CD14-positive monocyte (primary cell): ENCODE measurements around the gene STK39. TPM values are rescaled to one million over a fixed set of nuclear protein-coding genes. Genes with fewer than 3 reads are reported as not detected.

Experiments
- DNase-seq, 3 donors: peaks; one replicate each; pipeline ENCODE4 v3.0.0-alpha.2; 2011 to 2022
- H2AFZ ChIP-seq: 2 replicates; pipeline ENCODE4 v1.6.0; 2012; ENCODE audit warnings: mild to moderate bottlenecking, low read depth, low read length, inconsistent platforms; ENCODE audit not compliant: insufficient read depth, poor library complexity, severe bottlenecking
- H3K27ac ChIP-seq, 2 donors: 1 replicate in 1 of 2; 2 replicates in 1 of 2; pipeline ENCODE4 v1.5.1; 2012 to 2013; ENCODE audit warnings: low read length in 2 of 2, control low read depth in 1 of 2, inconsistent platforms in 1 of 2, low read depth in 1 of 2, mild to moderate bottlenecking in 1 of 2
- H3K27me3 ChIP-seq, 2 donors: one replicate each; pipeline versions ENCODE4 v1.6.0 to v1.6.1; 2011 to 2013; ENCODE audit warnings: low read length in 2 of 2; ENCODE audit not compliant: control insufficient read depth in 2 of 2, insufficient read depth in 2 of 2
- H3K36me3 ChIP-seq, 2 donors: replicated peaks in 1 of 2; 1 replicate in 1 of 2; 2 replicates in 1 of 2; pipeline versions ENCODE4 v1.5.1 to v1.6.1; 2012 to 2013; ENCODE audit warnings: low read length in 2 of 2, control low read depth in 1 of 2, inconsistent platforms in 1 of 2, mild to moderate bottlenecking in 1 of 2; ENCODE audit not compliant: insufficient read depth in 2 of 2, control insufficient read depth in 1 of 2
- H3K4me1 ChIP-seq, 2 donors: 1 replicate in 1 of 2; 2 replicates in 1 of 2; pipeline versions ENCODE4 v1.5.1 to v1.6.1; 2012 to 2013; ENCODE audit warnings: low read length in 2 of 2, control low read depth in 1 of 2, inconsistent platforms in 1 of 2, mild to moderate bottlenecking in 1 of 2, moderate library complexity in 1 of 2; ENCODE audit not compliant: insufficient read depth in 2 of 2, control insufficient read depth in 1 of 2
- H3K4me2 ChIP-seq: replicated peaks from 2 replicates; pipeline ENCODE3; 2012; ENCODE audit warnings: low read length, moderate library complexity, mild to moderate bottlenecking; ENCODE audit not compliant: poor library complexity, severe bottlenecking; ENCODE audit errors: extremely low read depth
- H3K4me3 ChIP-seq, 3 experiments: fragments of 200-600 bp in 1 of 3; sonication (generic) in 1 of 3; replicated peaks in 1 of 3; 1 replicate in 2 of 3; 2 replicates in 1 of 3; pipeline ENCODE4 v1.5.1; 2011 to 2013; ENCODE audit warnings: low read length in 3 of 3, mild to moderate bottlenecking in 3 of 3, control low read depth in 2 of 3, low read depth in 2 of 3, inconsistent platforms in 1 of 3, moderate library complexity in 1 of 3
- H3K79me2 ChIP-seq: 2 replicates; pipeline ENCODE4 v1.6.0; 2012; ENCODE audit warnings: mild to moderate bottlenecking, control low read depth, inconsistent platforms, low read length, moderate library complexity; ENCODE audit not compliant: insufficient read depth
- H3K9ac ChIP-seq: 2 replicates; pipeline ENCODE4 v1.6.0; 2017; ENCODE audit warnings: low read length, mild to moderate bottlenecking; ENCODE audit not compliant: insufficient read depth, poor library complexity, severe bottlenecking
- H3K9me3 ChIP-seq, 2 donors: replicated peaks in 1 of 2; 1 replicate in 1 of 2; 2 replicates in 1 of 2; pipeline versions ENCODE4 v1.5.1 to v1.6.1; 2012 to 2013; ENCODE audit warnings: low read length in 2 of 2, control low read depth in 1 of 2; ENCODE audit not compliant: control insufficient read depth in 1 of 2, insufficient read depth in 1 of 2
- H4K20me1 ChIP-seq: 2 replicates; pipeline ENCODE4 v1.6.0; 2012; ENCODE audit warnings: mild to moderate bottlenecking, low read length, control low read depth, moderate library complexity; ENCODE audit not compliant: insufficient read depth
- H3K27ac Mint-ChIP-seq, 7 donors: one replicate each; pipeline ENCODE4 v1.8.0; 2020; ENCODE audit warnings: mild to moderate bottlenecking in 7 of 7, mixed read lengths in 7 of 7, moderate library complexity in 6 of 7, inconsistent platforms in 2 of 7
- H3K27me3 Mint-ChIP-seq, 3 donors: one replicate each; pipeline ENCODE4 v1.8.0; 2021 to 2022; ENCODE audit warnings: low read depth in 3 of 3, mild to moderate bottlenecking in 3 of 3, mixed read lengths in 3 of 3, moderate library complexity in 3 of 3, inconsistent platforms in 1 of 3
- H3K36me3 Mint-ChIP-seq, 2 donors: one replicate each; pipeline ENCODE4 v1.8.0; 2020; ENCODE audit warnings: mixed read lengths in 2 of 2, inconsistent platforms in 1 of 2, mild to moderate bottlenecking in 1 of 2
- H3K4me1 Mint-ChIP-seq: one replicate; pipeline ENCODE4 v1.8.0; 2020; ENCODE audit warnings: mild to moderate bottlenecking, mixed read lengths
- H3K4me3 Mint-ChIP-seq, 2 donors: one replicate each; pipeline ENCODE4 v1.8.0; 2020; ENCODE audit warnings: mild to moderate bottlenecking in 2 of 2, mixed read lengths in 2 of 2, moderate library complexity in 1 of 2
- H3K9me3 Mint-ChIP-seq, 7 donors: one replicate each; pipeline ENCODE4 v1.8.0; 2020 to 2022; ENCODE audit warnings: mixed read lengths in 7 of 7, mild to moderate bottlenecking in 6 of 7, moderate library complexity in 6 of 7, inconsistent platforms in 2 of 7
- CTCF ChIP-seq: fragments of 200-600 bp; IDR thresholded peaks from one replicate; pipeline ENCODE4 v1.8.0; 2022; ENCODE audit warnings: antibody characterized with exemption, mild to moderate bottlenecking
- WGBS: methylation state at CpG from one replicate; pipeline ENCODE4 v1.1.5; 2013; ENCODE audit warnings: missing lambda C conversion rate; ENCODE audit not compliant: insufficient coverage; 5-methylcytosine and 5-hydroxymethylcytosine counted together
- intact Hi-C, 2 donors: fragments of 100-400 bp; cut with micrococcal nuclease; formaldehyde crosslinking; loops; one replicate each; pipeline versions ENCODE4 v1.15.0 to v1.15.1; 2023
- polyA plus RNA-seq, 3 donors: library from polyadenylated mRNA; depleted of rRNA in 1 of 3; unstranded in 2 of 3; stranded (reverse) in 1 of 3; fragments of 300-500 nt in 2 of 3; fragments of >200 nt in 1 of 3; fragmentation: Illumina TruSeq in 2 of 3; gene quantifications; 1 replicate in 2 of 3; 2 replicates in 1 of 3; pipeline ENCODE4 v1.2.3, GENCODE V29; 2012 to 2021

Gene STK39
- polyA plus RNA-seq, 3 donors = 1.2 to 2.7 (median 2.6) TPM

- H3K27me3 ChIP-seq = no peaks in the 10 kb centered on the region
- H3K36me3 Mint-ChIP-seq = peaks cover 36 to 55% of the 10 kb centered on the region in 2 donors
- no peaks in the 10 kb centered on the region for H3K4me1 ChIP-seq
- H3K9me3 Mint-ChIP-seq = peaks cover 2 to 9% (median 5%) of the 10 kb centered on the region in 7 donors
- no peak overlapping the region for H3K9ac ChIP-seq
- no peak overlapping the region for H3K27ac Mint-ChIP-seq
- H3K9me3 ChIP-seq = peaks cover 0 to 3% of the 10 kb centered on the region in 2 donors
- H3K36me3 ChIP-seq = peaks cover 10 to 54% of the 10 kb centered on the region in 2 donors
- H2AFZ ChIP-seq = no peak overlapping the region
- H3K4me3 ChIP-seq = no peak overlapping the region
- H3K4me2 ChIP-seq = no peak overlapping the region
- no peaks in the 10 kb centered on the region for H4K20me1 ChIP-seq
- H3K27me3 Mint-ChIP-seq = peaks cover 0 to 2% (median 0%) of the 10 kb centered on the region in 3 donors
- no peak for DNase-seq
- no peaks in the 10 kb centered on the region for H3K79me2 ChIP-seq
- H3K27ac ChIP-seq = no peak overlapping the region
- intact Hi-C loops = no loop called here
- WGBS = 92% methylated on average over 2 of the region's 4 CpGs
- H3K4me1 Mint-ChIP-seq = no peaks in the 10 kb centered on the region
- TF ChIP-seq CTCF = no peak
- no peak overlapping the region for H3K4me3 Mint-ChIP-seq
These were observed 267.0 kb downstream of the STK39 start for GRCh38 chr2:167980439-167980838.

GRCh38 chr2:167972746-167973145 lies 274.6 kb downstream of the STK39 start:
- Histone ChIP-seq H3K79me2 (no peaks in the 10 kb centered on the region), H3K4me2 (no peak overlapping the region), H4K20me1 (no peaks in the 10 kb centered on the region), H2AFZ (no peak overlapping the region), H3K4me3 (no peak overlapping the region), H3K27me3 (no peaks in the 10 kb centered on the region), H3K27ac (no peak overlapping the region), H3K9me3 (peaks cover 15 to 24% of the 10 kb centered on the region in 2 donors), H3K36me3 (peaks cover 0 to 30% of the 10 kb centered on the region in 2 donors), H3K4me1 (no peaks in the 10 kb centered on the region), H3K9ac (no peak overlapping the region)
- Mint-ChIP-seq H3K9me3 (peaks cover 9 to 31% (median 25%) of the 10 kb centered on the region in 7 donors), H3K27me3 (peaks cover 0 to 3% (median 0%) of the 10 kb centered on the region in 3 donors), H3K4me1 (no peaks in the 10 kb centered on the region), H3K27ac (no peak overlapping the region), H3K36me3 (peaks cover 28 to 39% of the 10 kb centered on the region in 2 donors), H3K4me3 (no peak overlapping the region)
- TF ChIP-seq CTCF = no peak
- intact Hi-C loops = no loop called here
- no peak for DNase-seq
